ENCODE results near the gene C16orf78. TPM values are rescaled to one million over a fixed set of nuclear protein-coding genes. Genes with fewer than 3 reads are reported as not detected.

Gene C16orf78, protein sequence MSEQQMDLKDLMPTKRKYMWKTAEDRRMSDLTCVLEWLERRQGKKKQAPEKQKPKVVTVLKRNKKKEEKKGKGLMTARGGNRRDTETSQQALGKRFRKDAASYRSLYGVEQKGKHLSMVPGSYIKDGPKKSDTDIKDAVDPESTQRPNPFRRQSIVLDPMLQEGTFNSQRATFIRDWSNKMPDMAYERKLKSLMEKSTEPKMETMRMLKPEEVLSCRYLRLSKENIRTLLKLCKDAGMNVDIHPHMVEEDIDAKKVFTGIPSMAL
- polyA plus RNA-seq (2013) = not detected in 2 replicates

DNA sequence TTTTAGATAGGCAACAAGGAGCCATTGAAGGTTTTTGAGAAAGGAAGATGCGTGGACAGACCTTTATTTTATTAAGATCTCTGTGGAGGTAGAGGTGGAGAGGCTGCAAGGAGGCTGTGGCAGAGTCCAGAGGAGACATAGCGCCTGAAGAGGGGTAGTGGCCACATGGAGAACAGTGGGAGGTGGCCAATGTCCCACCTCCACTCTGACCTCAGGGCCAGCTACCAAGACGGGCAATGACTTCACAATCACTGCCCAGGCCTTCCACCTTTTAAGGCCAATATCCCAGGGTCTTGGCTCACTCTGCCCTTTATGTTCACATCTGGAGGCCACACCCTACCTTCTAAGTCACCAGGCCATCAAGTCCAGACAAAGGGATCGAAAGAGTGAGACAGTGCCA, at the start of gene C16orf78:
Gene C16orf78, plus strand, starts transcription at position 301 of the 400 bp plus-strand sequence. CDS start 136 bp downstream, outside the sequence.
- H3K79me1 ChIP-seq (ENCODE audit: low read length) = no peaks in the 10 kb centered on the region
- no peak within 1 kb of the TSS for H3K4me2 ChIP-seq (ENCODE audit: low read length)
- H3K14ac ChIP-seq (ENCODE audit: low read length) = no peak within 1 kb of the TSS
- H3K4me1 ChIP-seq (ENCODE audit: control insufficient read depth in 1 of 2, insufficient read depth in 2 of 2, low read length in 2 of 2) = no peaks in the 10 kb centered on the region
- H3K4ac ChIP-seq (ENCODE audit: low read depth, low read length) = no peak within 1 kb of the TSS
- H3K27ac ChIP-seq (ENCODE audit: low read depth, low read length) = no peak within 1 kb of the TSS
- H2BK120ac ChIP-seq (ENCODE audit: insufficient read depth, low read length, poor library complexity) = no peak within 1 kb of the TSS
- WGBS (ENCODE audit: extremely low coverage, insufficient coverage, insufficient read length) = no CpG with 5 or more reads among the region's 4 CpGs
- no peak within 1 kb of the TSS for H4K12ac ChIP-seq (ENCODE audit: low read depth, low read length)
- no peak for DNase-seq
- no peak within 1 kb of the TSS for H2BK5ac ChIP-seq (ENCODE audit: low read depth, low read length, poor library complexity)
- H2BK12ac ChIP-seq (ENCODE audit: low read length) = no peak within 1 kb of the TSS
- no peak within 1 kb of the TSS for H3K4me3 ChIP-seq (ENCODE audit: low read depth, low read length)
- H3K9ac ChIP-seq (ENCODE audit: low read length) = no peak within 1 kb of the TSS
- H3K23ac ChIP-seq (ENCODE audit: low read length) = no peak within 1 kb of the TSS
- H4K8ac ChIP-seq (ENCODE audit: low read depth, low read length) = no peak within 1 kb of the TSS
- no peaks in the 10 kb centered on the region for H3K36me3 ChIP-seq (ENCODE audit: control insufficient read depth in 1 of 2, insufficient read depth in 2 of 2, low read length in 2 of 2)
- H2AFZ ChIP-seq (ENCODE audit: insufficient read depth, low read length, poor library complexity) = no peak within 1 kb of the TSS
- H3K79me2 ChIP-seq (ENCODE audit: control insufficient read depth, insufficient read depth, low read length, poor library complexity) = no peaks in the 10 kb centered on the region
- H3K9me3 ChIP-seq (ENCODE audit: insufficient read depth, low read depth, low read length) = peaks cover 2% of the 10 kb centered on the region
- H4K91ac ChIP-seq (ENCODE audit: low read depth, low read length) = no peak within 1 kb of the TSS
- H3K27me3 ChIP-seq (ENCODE audit: insufficient read depth, low read length) = no peaks in the 10 kb centered on the region
- no peak within 1 kb of the TSS for H3K18ac ChIP-seq (ENCODE audit: low read length)
- no peak within 1 kb of the TSS for H2AK5ac ChIP-seq (ENCODE audit: low read length)

GRCh38 chr16:49324703-49325102, 48.9 kb upstream of the C16orf78 start:
- Histone ChIP-seq H2AFZ (ENCODE audit: insufficient read depth, low read length, poor library complexity) (no peak overlapping the region), H2BK5ac (ENCODE audit: low read depth, low read length, poor library complexity) (no peak overlapping the region), H3K79me1 (ENCODE audit: low read length) (no peaks in the 10 kb centered on the region), H3K4me1 (ENCODE audit: control insufficient read depth in 1 of 2, insufficient read depth in 2 of 2, low read length in 2 of 2) (no peaks in the 10 kb centered on the region), H3K27me3 (ENCODE audit: insufficient read depth, low read length) (no peaks in the 10 kb centered on the region), H3K9me3 (ENCODE audit: insufficient read depth, low read depth, low read length) (no peaks in the 10 kb centered on the region), H3K4me2 (ENCODE audit: low read length) (no peak overlapping the region), H3K14ac (ENCODE audit: low read length) (no peak overlapping the region), H3K79me2 (ENCODE audit: control insufficient read depth, insufficient read depth, low read length, poor library complexity) (no peaks in the 10 kb centered on the region), H2BK120ac (ENCODE audit: insufficient read depth, low read length, poor library complexity) (no peak overlapping the region), H4K12ac (ENCODE audit: low read depth, low read length) (no peak overlapping the region), H4K8ac (ENCODE audit: low read depth, low read length) (no peak overlapping the region), H3K9ac (ENCODE audit: low read length) (no peak overlapping the region), H2BK12ac (ENCODE audit: low read length) (no peak overlapping the region), H3K4me3 (ENCODE audit: low read depth, low read length) (no peak overlapping the region), H2AK5ac (ENCODE audit: low read length) (no peak overlapping the region), H3K23ac (ENCODE audit: low read length) (no peak overlapping the region), H3K36me3 (ENCODE audit: control insufficient read depth in 1 of 2, insufficient read depth in 2 of 2, low read length in 2 of 2) (no peaks in the 10 kb centered on the region), H3K27ac (ENCODE audit: low read depth, low read length) (no peak overlapping the region), H4K91ac (ENCODE audit: low read depth, low read length) (no peak overlapping the region), H3K18ac (ENCODE audit: low read length) (no peak overlapping the region), H3K4ac (ENCODE audit: low read depth, low read length) (no peak overlapping the region)
- WGBS (ENCODE audit: extremely low coverage, insufficient coverage, insufficient read length) = no CpG with 5 or more reads among the region's 9 CpGs
- no peak for DNase-seq

- Histone ChIP-seq H2AK5ac (ENCODE audit: low read length) (no peak overlapping the region), H3K4me1 (ENCODE audit: control insufficient read depth in 1 of 2, insufficient read depth in 2 of 2, low read length in 2 of 2) (no peaks in the 10 kb centered on the region), H3K18ac (ENCODE audit: low read length) (no peak overlapping the region), H3K4me3 (ENCODE audit: low read depth, low read length) (no peak overlapping the region), H4K8ac (ENCODE audit: low read depth, low read length) (no peak overlapping the region), H3K14ac (ENCODE audit: low read length) (no peak overlapping the region), H3K23ac (ENCODE audit: low read length) (no peak overlapping the region), H3K79me1 (ENCODE audit: low read length) (no peaks in the 10 kb centered on the region), H3K9me3 (ENCODE audit: insufficient read depth, low read depth, low read length) (no peaks in the 10 kb centered on the region), H3K79me2 (ENCODE audit: control insufficient read depth, insufficient read depth, low read length, poor library complexity) (no peaks in the 10 kb centered on the region), H3K4ac (ENCODE audit: low read depth, low read length) (no peak overlapping the region), H3K27ac (ENCODE audit: low read depth, low read length) (no peak overlapping the region), H3K4me2 (ENCODE audit: low read length) (no peak overlapping the region), H3K9ac (ENCODE audit: low read length) (no peak overlapping the region), H3K36me3 (ENCODE audit: control insufficient read depth in 1 of 2, insufficient read depth in 2 of 2, low read length in 2 of 2) (no peaks in the 10 kb centered on the region), H4K91ac (ENCODE audit: low read depth, low read length) (no peak overlapping the region), H2BK12ac (ENCODE audit: low read length) (no peak overlapping the region), H2BK120ac (ENCODE audit: insufficient read depth, low read length, poor library complexity) (no peak overlapping the region), H2AFZ (ENCODE audit: insufficient read depth, low read length, poor library complexity) (no peak overlapping the region), H4K12ac (ENCODE audit: low read depth, low read length) (no peak overlapping the region), H2BK5ac (ENCODE audit: low read depth, low read length, poor library complexity) (no peak overlapping the region), H3K27me3 (ENCODE audit: insufficient read depth, low read length) (no peaks in the 10 kb centered on the region)
- no peak for DNase-seq
- no CpG with 5 or more reads among the region's 4 CpGs for WGBS (ENCODE audit: extremely low coverage, insufficient coverage, insufficient read length)
Observed at GRCh38 chr16:49327466-49327865, 46.1 kb upstream of the C16orf78 start.

- Histone ChIP-seq H3K4me3 (ENCODE audit: low read depth, low read length) (no peak overlapping the region), H3K18ac (ENCODE audit: low read length) (no peak overlapping the region), H3K79me2 (ENCODE audit: control insufficient read depth, insufficient read depth, low read length, poor library complexity) (no peaks in the 10 kb centered on the region), H3K4ac (ENCODE audit: low read depth, low read length) (no peak overlapping the region), H2BK5ac (ENCODE audit: low read depth, low read length, poor library complexity) (no peak overlapping the region), H3K23ac (ENCODE audit: low read length) (no peak overlapping the region), H3K27me3 (ENCODE audit: insufficient read depth, low read length) (no peaks in the 10 kb centered on the region), H2AFZ (ENCODE audit: insufficient read depth, low read length, poor library complexity) (no peak overlapping the region), H3K14ac (ENCODE audit: low read length) (no peak overlapping the region), H3K4me1 (ENCODE audit: control insufficient read depth in 1 of 2, insufficient read depth in 2 of 2, low read length in 2 of 2) (no peaks in the 10 kb centered on the region), H3K27ac (ENCODE audit: low read depth, low read length) (no peak overlapping the region), H4K91ac (ENCODE audit: low read depth, low read length) (no peak overlapping the region), H3K36me3 (ENCODE audit: control insufficient read depth in 1 of 2, insufficient read depth in 2 of 2, low read length in 2 of 2) (no peaks in the 10 kb centered on the region), H3K9me3 (ENCODE audit: insufficient read depth, low read depth, low read length) (no peaks in the 10 kb centered on the region), H3K9ac (ENCODE audit: low read length) (no peak overlapping the region), H3K4me2 (ENCODE audit: low read length) (no peak overlapping the region), H2BK12ac (ENCODE audit: low read length) (no peak overlapping the region), H3K79me1 (ENCODE audit: low read length) (no peaks in the 10 kb centered on the region), H4K12ac (ENCODE audit: low read depth, low read length) (no peak overlapping the region), H2AK5ac (ENCODE audit: low read length) (no peak overlapping the region), H4K8ac (ENCODE audit: low read depth, low read length) (no peak overlapping the region), H2BK120ac (ENCODE audit: insufficient read depth, low read length, poor library complexity) (no peak overlapping the region)
- no peak for DNase-seq
- WGBS (ENCODE audit: extremely low coverage, insufficient coverage, insufficient read length) = no CpG with 5 or more reads among the region's 4 CpGs
Observed at GRCh38 chr16:49328325-49328724, 45.3 kb upstream of the C16orf78 start.
